ENCODE measurements around the gene RILPL2.
"Not testable (repeated sequence)": the region's sequence is repeated elsewhere in the genome, so short reads cannot be mapped to it uniquely, and the experiment has no call there.

DNA sequence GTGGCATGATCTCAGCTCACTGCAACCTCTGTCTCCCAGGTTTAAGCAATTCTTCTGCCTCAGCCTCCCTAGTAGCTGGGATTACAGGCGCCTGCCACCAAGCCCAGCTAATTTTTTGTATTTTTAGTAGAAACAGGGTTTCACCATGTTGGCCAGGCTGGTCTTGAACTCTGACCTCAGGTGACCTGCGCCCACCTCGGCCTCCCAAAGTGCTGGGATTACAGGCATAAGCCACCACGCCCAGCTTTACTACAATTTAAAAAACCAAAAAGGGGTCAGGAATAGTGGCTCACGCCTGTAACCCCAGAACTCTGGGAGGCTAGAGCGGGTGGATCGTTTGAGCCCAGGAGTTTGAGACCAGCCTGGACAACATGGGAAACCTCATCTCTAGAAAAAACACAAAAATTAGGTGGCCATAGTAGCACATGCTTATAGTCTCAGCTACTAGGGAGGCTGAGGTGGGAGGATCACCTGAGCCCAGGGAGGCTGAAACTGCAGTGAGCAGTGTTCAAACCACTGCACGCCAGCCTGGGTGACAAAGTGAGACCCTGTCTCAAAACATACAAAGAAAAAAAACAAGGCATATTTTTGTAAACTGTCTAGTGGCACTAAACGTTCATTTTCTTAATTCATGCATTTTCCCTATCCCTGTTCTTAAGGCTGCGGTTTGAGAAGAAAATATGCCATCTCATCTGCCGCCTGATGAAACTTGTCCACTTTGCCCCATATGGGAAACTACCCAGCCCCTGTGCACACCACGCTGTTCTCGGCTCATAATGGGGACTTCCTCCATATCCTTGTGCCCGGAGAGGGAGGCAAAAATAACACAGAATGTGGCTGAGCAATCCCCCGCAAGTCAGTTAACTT is 4.3 kb downstream of the RILPL2 start:
- TF ChIP-seq, protein P1, sequence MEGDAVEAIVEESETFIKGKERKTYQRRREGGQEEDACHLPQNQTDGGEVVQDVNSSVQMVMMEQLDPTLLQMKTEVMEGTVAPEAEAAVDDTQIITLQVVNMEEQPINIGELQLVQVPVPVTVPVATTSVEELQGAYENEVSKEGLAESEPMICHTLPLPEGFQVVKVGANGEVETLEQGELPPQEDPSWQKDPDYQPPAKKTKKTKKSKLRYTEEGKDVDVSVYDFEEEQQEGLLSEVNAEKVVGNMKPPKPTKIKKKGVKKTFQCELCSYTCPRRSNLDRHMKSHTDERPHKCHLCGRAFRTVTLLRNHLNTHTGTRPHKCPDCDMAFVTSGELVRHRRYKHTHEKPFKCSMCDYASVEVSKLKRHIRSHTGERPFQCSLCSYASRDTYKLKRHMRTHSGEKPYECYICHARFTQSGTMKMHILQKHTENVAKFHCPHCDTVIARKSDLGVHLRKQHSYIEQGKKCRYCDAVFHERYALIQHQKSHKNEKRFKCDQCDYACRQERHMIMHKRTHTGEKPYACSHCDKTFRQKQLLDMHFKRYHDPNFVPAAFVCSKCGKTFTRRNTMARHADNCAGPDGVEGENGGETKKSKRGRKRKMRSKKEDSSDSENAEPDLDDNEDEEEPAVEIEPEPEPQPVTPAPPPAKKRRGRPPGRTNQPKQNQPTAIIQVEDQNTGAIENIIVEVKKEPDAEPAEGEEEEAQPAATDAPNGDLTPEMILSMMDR (IDR thresholded peaks at IDR 0.05; ENCODE audit: low read depth, low read length, missing input control), result not testable (repeated sequence)
- not testable (repeated sequence) for TF ChIP-seq JUND (IDR thresholded peaks at IDR 0.05); FOXA1 (IDR thresholded peaks at IDR 0.05); NR2F2 (IDR thresholded peaks at IDR 0.05); HNF4A (conservative IDR thresholded peaks at IDR 0.05); MAX (IDR thresholded peaks at IDR 0.05); GABPA (IDR thresholded peaks at IDR 0.05 in 1 of 2, conservative IDR thresholded peaks at IDR 0.05 in 1 of 2); SP1 (IDR thresholded peaks at IDR 0.05)
- TF ChIP-seq, protein P2, sequence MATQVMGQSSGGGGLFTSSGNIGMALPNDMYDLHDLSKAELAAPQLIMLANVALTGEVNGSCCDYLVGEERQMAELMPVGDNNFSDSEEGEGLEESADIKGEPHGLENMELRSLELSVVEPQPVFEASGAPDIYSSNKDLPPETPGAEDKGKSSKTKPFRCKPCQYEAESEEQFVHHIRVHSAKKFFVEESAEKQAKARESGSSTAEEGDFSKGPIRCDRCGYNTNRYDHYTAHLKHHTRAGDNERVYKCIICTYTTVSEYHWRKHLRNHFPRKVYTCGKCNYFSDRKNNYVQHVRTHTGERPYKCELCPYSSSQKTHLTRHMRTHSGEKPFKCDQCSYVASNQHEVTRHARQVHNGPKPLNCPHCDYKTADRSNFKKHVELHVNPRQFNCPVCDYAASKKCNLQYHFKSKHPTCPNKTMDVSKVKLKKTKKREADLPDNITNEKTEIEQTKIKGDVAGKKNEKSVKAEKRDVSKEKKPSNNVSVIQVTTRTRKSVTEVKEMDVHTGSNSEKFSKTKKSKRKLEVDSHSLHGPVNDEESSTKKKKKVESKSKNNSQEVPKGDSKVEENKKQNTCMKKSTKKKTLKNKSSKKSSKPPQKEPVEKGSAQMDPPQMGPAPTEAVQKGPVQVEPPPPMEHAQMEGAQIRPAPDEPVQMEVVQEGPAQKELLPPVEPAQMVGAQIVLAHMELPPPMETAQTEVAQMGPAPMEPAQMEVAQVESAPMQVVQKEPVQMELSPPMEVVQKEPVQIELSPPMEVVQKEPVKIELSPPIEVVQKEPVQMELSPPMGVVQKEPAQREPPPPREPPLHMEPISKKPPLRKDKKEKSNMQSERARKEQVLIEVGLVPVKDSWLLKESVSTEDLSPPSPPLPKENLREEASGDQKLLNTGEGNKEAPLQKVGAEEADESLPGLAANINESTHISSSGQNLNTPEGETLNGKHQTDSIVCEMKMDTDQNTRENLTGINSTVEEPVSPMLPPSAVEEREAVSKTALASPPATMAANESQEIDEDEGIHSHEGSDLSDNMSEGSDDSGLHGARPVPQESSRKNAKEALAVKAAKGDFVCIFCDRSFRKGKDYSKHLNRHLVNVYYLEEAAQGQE (IDR thresholded peaks at IDR 0.05), result not testable (repeated sequence)
